B cell (primary cell): ENCODE measurements around the gene TFEB.

ENCODE experiments used
- EZH2 ChIP-seq: IDR thresholded peaks from 2 replicates; pipeline ENCODE4 v1.6.1; 2012; ENCODE audit warnings: borderline replicate concordance, low read depth, mild to moderate bottlenecking, moderate library complexity, low read length; ENCODE audit not compliant: insufficient read depth, poor library complexity, severe bottlenecking
- TF ChIP-seq, protein P1 (sequence below): fragments of 200-600 bp; IDR thresholded peaks from one replicate; pipeline ENCODE4 v1.8.0; 2022; ENCODE audit warnings: antibody characterized with exemption, mild to moderate bottlenecking

DNA sequence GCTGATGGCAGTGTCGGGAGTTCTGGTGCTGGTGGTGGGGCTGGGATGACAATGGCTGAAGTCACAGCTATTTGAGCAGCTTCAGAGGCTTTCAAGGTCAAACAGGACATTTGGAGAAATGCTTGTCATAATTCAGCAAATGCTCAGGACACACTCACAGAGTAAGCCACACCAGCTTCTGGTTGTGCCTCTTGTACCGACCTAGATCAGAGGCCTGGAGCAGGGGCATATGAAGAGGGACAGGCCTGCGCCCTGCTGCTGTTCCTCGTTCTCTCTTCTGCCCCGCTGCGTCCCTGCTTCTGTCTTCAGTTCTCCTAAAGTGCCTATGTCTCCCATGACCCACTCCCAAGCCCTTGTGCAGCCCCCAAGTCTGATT is 12.7 kb upstream of the TFEB start:
- TF ChIP-seq, protein P1, sequence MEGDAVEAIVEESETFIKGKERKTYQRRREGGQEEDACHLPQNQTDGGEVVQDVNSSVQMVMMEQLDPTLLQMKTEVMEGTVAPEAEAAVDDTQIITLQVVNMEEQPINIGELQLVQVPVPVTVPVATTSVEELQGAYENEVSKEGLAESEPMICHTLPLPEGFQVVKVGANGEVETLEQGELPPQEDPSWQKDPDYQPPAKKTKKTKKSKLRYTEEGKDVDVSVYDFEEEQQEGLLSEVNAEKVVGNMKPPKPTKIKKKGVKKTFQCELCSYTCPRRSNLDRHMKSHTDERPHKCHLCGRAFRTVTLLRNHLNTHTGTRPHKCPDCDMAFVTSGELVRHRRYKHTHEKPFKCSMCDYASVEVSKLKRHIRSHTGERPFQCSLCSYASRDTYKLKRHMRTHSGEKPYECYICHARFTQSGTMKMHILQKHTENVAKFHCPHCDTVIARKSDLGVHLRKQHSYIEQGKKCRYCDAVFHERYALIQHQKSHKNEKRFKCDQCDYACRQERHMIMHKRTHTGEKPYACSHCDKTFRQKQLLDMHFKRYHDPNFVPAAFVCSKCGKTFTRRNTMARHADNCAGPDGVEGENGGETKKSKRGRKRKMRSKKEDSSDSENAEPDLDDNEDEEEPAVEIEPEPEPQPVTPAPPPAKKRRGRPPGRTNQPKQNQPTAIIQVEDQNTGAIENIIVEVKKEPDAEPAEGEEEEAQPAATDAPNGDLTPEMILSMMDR, result no peak
- TF ChIP-seq EZH2, result no peak
